GM10248 (cell line): ENCODE data around the gene AP3S1.

Source experiments
- CTCF ChIA-PET: fragments of 300-600 bp; sonication (Branson Sonifier 250); formaldehyde crosslinking; extraction: SDS; loops from one replicate; lab custom pipeline; 2021; ENCODE audit warnings: antibody characterized with exemption; lab: Yijun Ruan, JAX
- POLR2A ChIA-PET: fragments of 350-650 bp; sonication (Branson Sonifier 250); formaldehyde crosslinking; extraction: SDS; loops from one replicate; lab custom pipeline; 2020; ENCODE audit warnings: antibody characterized with exemption; lab: Yijun Ruan, JAX
- DNase-seq: peaks from one replicate; pipeline ENCODE4 v3.0.0; 2012; ENCODE audit errors: extremely low spot score
- CTCF ChIP-seq: IDR thresholded peaks from 2 replicates; pipeline ENCODE4 v1.5.1; 2012; ENCODE audit warnings: mild to moderate bottlenecking, low read depth; ENCODE audit errors: extremely low read depth, missing control alignments, control extremely low read depth

AP3S1 gene

GRCh38 chr5:115954144-115954543, 112.4 kb downstream of the AP3S1 start:
- CTCF ChIA-PET = interaction anchor here (1.2 kb wide), 1 partner anchor 15 kb away, joined by 3 read pairs; no protein-coding TSS in a partner anchor
- TF ChIP-seq CTCF = no peak
- POLR2A ChIA-PET = no interaction called here

GRCh38 chr5:115956957-115957356, 115.2 kb downstream of the AP3S1 start:
- TF ChIP-seq CTCF = no peak
- no peak for DNase-seq
- POLR2A ChIA-PET = no interaction called here
- CTCF ChIA-PET = no interaction called here

More at GRCh38 chr5:115954144-115954543, 112.4 kb downstream of the AP3S1 start:
- no peak for DNase-seq

GRCh38 chr5:115961381-115962238, 119.9 kb downstream of the AP3S1 start:
- DNase-seq = peak; percentile 29
- CTCF ChIA-PET = interaction anchor here (0.9 to 1.4 kb wide), 3 partner anchors 10 to 24 kb away, joined by 3 to 4 read pairs (median 3); no protein-coding TSS in a partner anchor
- TF ChIP-seq CTCF = no peak
- POLR2A ChIA-PET = no interaction called here

- TF ChIP-seq CTCF = no peak
- ChIA-PET POLR2A (no interaction called here), CTCF (interaction anchor here (1.1 to 1.4 kb wide), 3 partner anchors 17 to 27 kb away, joined by 3 read pairs; no protein-coding TSS in a partner anchor)
- no peak for DNase-seq
These were observed 120.5 kb downstream of the AP3S1 start, which contains the start of gene LVRN for GRCh38 chr5:115962239-115962564. LVRN (plus strand) TSS chr5:115962475; CDS start chr5:115962618, 143 bp downstream.

GRCh38 chr5:115962565-115963402, 121.0 kb downstream of the AP3S1 start:
- TF ChIP-seq CTCF = no peak
- ChIA-PET POLR2A (no interaction called here), CTCF (interaction anchor here (1.1 to 1.3 kb wide), 2 partner anchors 23 to 28 kb away, joined by 3 read pairs; no protein-coding TSS in a partner anchor)
- DNase-seq = peak; percentile 47

- no peak for TF ChIP-seq CTCF
- no peak for DNase-seq
- ChIA-PET POLR2A (no interaction called here), CTCF (no interaction called here)
These were observed 121.8 kb downstream of the AP3S1 start for GRCh38 chr5:115963566-115963965.
